GM21528 (cell line): ENCODE results near the gene R3HDM1.
"Not testable (repeated sequence)": the region's sequence is repeated elsewhere in the genome, so short reads cannot be mapped to it uniquely, and the experiment has no call there.

ENCODE experiments used
- ATAC-seq: cut with Tn5 transposase; IDR thresholded peaks from one replicate; pipeline ENCODE4 v1.9.1; 2021; ENCODE audit warnings: mild to moderate bottlenecking, moderate library complexity; ENCODE audit not compliant: unreplicated experiment, low FRiP score

R3HDM1 gene

GRCh38 chr2:135701442-135701841 is 170.2 kb downstream of the R3HDM1 start:
- ATAC-seq, result no peak

DNA sequence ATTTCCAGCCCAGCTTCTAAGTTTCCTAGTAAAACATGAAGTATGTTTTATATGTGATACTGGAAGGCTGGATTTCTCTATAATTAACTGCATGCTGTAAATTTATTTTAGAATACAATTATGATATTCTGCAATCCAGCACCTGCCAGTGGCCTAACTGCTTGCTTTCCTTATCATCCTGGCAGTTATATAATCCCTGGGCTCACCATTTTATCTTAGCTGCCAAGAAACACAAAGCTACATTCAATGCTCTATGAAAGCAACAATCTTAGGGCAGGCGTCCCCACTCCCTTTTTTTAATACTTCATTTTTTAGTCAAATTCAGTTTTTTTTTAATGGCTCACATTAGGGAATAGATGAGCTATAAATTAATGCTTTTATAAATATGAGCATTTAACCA is 172.0 kb downstream of the R3HDM1 start:
- ATAC-seq, result no peak

DNA sequence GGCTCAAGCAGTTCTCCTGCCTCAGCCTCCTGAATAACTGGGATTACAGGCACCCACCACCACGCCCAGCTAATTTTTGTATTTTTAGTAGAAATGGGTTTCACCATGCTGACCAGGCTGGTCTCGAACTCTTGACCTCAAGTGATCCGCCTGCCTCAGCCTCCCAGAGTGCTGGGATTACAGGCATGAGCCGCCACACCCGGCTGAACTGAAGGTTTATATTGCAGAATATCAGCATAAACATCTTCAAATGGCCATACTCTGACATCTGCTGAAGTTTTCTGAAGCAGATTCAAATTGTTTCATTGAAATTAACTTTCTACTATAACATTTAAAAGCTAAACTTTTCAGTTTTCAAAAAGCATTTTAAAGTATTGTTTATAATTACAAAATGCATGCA is 172.8 kb downstream of the R3HDM1 start:
- ATAC-seq, result not testable (repeated sequence)

DNA sequence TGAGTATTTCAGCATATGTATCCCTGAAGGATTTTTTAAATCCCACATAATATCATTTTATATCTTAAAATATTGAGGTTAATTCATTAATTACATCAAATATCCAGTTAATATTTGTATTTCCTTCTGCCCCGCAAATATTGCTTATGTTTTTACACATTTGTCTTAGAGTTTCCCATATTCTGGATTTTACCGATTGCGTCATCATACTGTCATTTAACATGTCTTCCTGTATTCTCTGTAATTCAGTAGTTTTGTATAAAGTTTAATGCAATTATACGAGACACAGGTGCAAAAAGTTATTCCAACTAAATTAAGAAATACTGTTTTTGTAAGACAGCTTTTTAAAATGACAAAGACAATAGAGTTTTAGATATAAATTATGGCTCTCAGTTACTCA is 176.9 kb downstream of the R3HDM1 start:
- ATAC-seq, result no peak

GRCh38 chr2:135709992-135710391 is 178.7 kb downstream of the R3HDM1 start:
- ATAC-seq, result peak; percentile 70

DNA sequence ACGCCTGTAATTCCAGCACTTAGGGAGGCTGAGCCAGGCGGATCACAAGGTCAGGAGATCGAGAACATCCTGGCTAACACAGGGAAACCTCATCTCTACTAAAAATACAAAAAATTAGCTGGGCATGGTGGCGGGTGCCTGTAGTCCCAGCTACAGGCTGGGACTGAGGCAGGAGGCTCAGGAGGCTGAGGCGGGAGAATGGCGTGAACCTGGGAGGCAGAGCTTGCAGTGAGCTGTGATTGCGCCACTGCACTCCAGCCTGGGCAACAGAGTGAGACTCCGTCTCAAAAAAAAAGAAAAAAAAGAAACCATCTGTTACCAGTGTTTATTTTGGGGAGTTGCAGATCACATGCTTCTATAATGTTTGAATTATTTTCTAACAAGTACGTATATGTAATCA is 183.8 kb downstream of the R3HDM1 start:
- ATAC-seq, result not testable (repeated sequence)

DNA sequence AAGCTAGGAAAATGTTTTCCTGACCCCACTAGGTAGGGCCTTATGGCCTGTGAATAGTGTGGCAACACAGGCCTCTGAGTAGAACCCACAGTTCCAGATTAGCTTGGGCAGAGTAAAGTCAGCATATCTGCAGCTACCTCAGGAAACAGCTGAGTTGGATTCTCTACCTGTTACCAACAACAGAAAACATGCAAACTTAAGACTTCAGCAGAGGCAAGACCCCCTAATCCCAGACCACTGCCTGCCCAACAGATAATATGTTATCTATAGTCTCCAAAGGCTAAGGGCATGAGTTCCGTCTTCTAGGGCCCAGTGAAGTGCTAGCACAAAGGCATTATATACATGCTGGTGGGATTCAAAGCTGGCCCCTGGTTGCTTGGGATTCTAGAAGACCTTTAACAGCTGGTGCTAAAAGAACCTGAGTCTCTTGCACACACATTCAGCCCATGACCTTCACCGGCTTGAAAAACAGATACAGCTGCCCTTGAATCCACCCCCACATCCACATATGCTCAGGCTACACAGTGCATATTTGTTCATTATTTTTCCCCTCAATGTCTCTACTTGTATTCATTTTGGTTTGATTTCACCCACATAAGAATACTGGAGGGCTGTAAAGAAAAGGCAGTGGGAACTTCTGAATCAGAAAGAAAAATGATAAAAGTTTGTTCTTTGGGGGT is 196.9 kb downstream of the R3HDM1 start:
- no peak for ATAC-seq

GRCh38 chr2:135732561-135732960 is 201.3 kb downstream of the R3HDM1 start:
- no peak for ATAC-seq

DNA sequence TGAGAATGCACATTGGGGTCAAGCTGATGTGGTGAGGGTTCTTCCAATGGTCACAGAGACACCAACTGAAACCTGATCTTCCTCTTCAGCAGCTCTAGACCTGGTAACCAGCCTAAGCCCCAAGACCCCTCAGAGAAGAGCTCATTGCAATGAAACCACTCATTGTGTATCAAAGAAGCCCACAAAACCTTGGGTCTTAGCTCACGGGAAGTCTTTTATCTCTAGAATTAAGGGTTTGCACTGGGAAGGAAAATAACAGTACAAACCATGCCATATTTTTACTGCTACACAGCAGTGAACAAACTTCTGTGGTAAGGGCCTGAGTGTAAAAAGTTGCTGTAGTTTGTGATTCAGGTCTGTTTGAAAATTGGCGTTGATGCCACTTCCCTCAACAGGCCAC is 201.8 kb downstream of the R3HDM1 start:
- ATAC-seq, result no peak

GRCh38 chr2:135736546-135736945 is 205.3 kb downstream of the R3HDM1 start:
- ATAC-seq, result no peak

DNA sequence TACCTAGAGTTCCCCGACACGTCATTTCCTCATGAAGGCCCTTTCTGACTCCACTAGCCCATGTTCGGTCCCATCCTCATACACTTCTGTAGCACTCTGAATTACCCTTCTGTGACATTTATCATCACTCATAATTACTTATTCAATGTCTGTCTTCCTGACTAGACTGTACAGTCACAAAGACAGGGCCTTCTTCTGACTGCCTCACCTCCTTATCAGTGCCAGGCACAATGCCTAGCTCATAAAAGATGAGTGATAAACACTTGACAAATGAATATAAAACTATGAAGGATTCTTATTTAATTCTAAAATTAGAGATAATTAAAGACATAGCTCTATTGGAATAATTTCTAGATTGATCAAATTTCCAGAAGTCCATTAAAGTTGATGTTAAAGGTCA is 208.9 kb downstream of the R3HDM1 start:
- ATAC-seq, result no peak

- ATAC-seq, result no peak
Measured at GRCh38 chr2:135741043-135741394, 209.7 kb downstream of the R3HDM1 start.

GRCh38 chr2:135741395-135742324 is 210.4 kb downstream of the R3HDM1 start, which contains the start of gene UBXN4:
TSS of gene UBXN4 (plus strand) at chr2:135741855. CDS start at chr2:135741930, 75 bp downstream.
- peak; percentile 93 for ATAC-seq

DNA sequence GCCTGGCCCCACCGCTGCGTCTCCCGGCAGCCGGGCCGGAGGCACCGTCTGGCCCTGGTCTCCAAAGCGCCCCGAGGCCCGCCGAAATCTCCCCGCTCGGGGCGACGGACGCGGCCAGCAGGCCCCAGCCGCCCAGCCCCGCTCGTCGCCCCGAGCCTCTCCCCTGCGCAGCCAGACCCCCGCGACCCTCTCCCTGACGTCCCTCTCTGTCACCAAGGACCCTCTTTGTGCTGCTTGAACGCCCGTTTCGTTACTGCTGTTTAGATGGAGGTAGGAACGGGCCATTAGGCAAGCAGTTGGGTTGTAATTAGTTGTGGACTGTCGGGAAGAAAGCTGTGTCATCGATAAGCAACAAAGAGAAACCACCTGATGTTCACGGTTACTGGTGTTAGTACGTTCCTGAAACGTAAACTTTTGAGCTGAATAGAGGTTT is 211.1 kb downstream of the R3HDM1 start:
- ATAC-seq, result peak; percentile 36

DNA sequence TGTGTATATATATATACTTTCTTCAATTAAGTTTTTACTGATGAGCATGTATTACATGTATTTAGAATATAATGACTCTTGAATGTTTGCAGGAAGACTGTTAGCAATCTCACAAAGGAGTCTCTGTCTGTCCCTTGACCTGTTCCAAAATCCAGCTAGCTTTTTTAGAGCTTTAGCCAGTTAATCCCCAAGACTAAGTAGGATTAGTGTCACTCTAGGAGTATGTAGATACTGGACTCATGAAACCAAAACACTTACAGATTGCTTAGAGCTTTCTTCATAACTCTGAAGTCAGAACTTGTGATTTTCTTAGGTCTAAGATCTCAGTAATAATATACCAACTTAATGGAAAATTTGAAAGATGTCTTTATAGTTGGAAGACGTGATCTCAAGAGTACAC is 212.6 kb downstream of the R3HDM1 start:
- no peak for ATAC-seq

DNA sequence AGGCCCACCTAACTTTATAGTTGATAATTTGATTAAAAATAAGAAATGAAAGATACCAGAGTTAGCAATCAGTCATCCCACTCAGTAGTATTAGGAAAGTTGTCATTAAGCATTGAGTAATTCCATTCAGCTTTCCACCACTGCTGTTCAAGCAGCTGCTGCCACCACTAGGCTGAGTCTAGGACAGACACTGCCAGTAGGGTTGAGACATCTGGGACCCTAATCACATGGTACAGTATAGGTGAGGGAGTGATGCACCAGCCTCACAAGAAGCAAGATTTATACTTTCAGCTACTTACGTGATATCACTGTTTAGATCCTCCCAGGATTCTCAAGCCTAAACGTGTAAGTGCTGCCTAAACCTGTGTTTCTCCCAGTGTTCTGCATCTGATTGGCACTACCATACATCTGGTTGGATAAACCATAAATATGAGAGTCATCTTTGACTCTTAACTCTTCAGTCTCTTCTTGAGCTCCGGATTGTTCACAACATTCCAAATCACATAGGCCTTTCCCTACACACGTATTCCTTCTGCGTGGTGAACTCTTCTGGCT is 213.6 kb downstream of the R3HDM1 start:
- no peak for ATAC-seq

GRCh38 chr2:135745545-135745944 is 214.3 kb downstream of the R3HDM1 start:
- no peak for ATAC-seq

GRCh38 chr2:135755573-135755972 is 224.3 kb downstream of the R3HDM1 start:
- no peak for ATAC-seq

- no peak for ATAC-seq
Measured at GRCh38 chr2:135756692-135757091, 225.4 kb downstream of the R3HDM1 start.

- ATAC-seq, result no peak
Measured at GRCh38 chr2:135762022-135762421, 230.7 kb downstream of the R3HDM1 start.

DNA sequence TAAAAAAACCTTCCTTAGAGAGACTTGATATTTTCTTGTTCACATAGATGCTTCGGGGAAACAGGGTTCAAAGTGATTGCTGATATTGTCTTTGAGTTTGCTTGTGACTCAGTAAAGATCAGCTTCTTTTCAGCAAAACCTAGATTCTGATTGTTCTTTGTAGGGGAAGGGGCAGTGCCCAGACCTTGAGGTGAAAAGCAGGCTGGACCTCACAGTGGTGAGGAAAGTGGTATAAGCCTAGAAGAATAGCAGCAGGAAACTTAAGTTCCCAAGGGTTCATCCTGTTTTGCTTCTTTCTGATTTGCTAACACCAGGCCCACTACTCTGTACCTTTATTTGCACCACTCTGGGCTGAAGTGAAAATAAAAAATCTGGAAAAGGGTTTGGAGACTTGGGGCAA is 231.2 kb downstream of the R3HDM1 start:
- no peak for ATAC-seq
